Endothelial cell of umbilical vein (primary cell): ENCODE measurements around the gene EPHA4. TPM values are rescaled to one million over a fixed set of nuclear protein-coding genes. Genes with fewer than 3 reads are reported as not detected.

Experiments used
- BruUV-seq: library from RNA; stranded (reverse); fragments of 400-500 nt; replicated peaks from 2 replicates; lab custom pipeline; 2021; lab: Mats Ljungman, UMichigan
- CTCF ChIA-PET: fragments of 300-600, 350-600 bp; sonication (Branson Sonifier 250); formaldehyde crosslinking; loops from one replicate; lab custom pipeline; 2021; ENCODE audit warnings: antibody characterized with exemption, inconsistent platforms; lab: Charles Lee
- POLR2A ChIA-PET: fragments of 300-600, 350-600 bp; sonication (Branson Sonifier 250); formaldehyde crosslinking; loops from one replicate; lab custom pipeline; 2021; ENCODE audit warnings: antibody characterized with exemption, inconsistent platforms; lab: Charles Lee
- DNase-seq: peaks from one replicate; pipeline ENCODE4 v3.0.0-alpha.2; 2011; ENCODE audit warnings: low read depth, low spot score
- FAIRE-seq: peaks from 2 replicates; lab custom pipeline; 2011; peaks lifted over from hg19 to GRCh38; lab: Jason Lieb, UNC
- H2AFZ ChIP-seq: 2 replicates; pipeline ENCODE4 v1.6.0; 2012; ENCODE audit warnings: low read depth, low read length, control low read depth, inconsistent platforms
- H3K27ac ChIP-seq: 2 replicates; pipeline ENCODE4 v1.5.1; 2011; ENCODE audit warnings: low read depth, mild to moderate bottlenecking, control low read depth, low read length, moderate library complexity; ENCODE audit not compliant: insufficient read depth
- H3K27me3 ChIP-seq, 2 experiments: 2 replicates each; pipeline versions ENCODE4 v1.6.0 to v1.6.1; 2011; ENCODE audit warnings: low read length in 2 of 2, mixed read lengths in 1 of 2; ENCODE audit not compliant: control insufficient read depth in 2 of 2, insufficient read depth in 2 of 2
- H3K36me3 ChIP-seq, 2 experiments: 2 replicates in 1 of 2; 3 replicates in 1 of 2; pipeline ENCODE4 v1.5.1; 2011; ENCODE audit warnings: low read length in 2 of 2, mild to moderate bottlenecking in 1 of 2, moderate library complexity in 1 of 2; ENCODE audit not compliant: control insufficient read depth in 2 of 2, insufficient read depth in 2 of 2; ENCODE audit errors: extremely low read depth in 1 of 2
- H3K4me1 ChIP-seq: 3 replicates; pipeline ENCODE4 v1.5.1; 2011; ENCODE audit warnings: mild to moderate bottlenecking, low read length; ENCODE audit not compliant: control insufficient read depth, insufficient read depth; ENCODE audit errors: extremely low read depth
- H3K4me2 ChIP-seq: 2 replicates; pipeline ENCODE4 v1.6.1; 2011; ENCODE audit warnings: low read length, control low read depth, mixed read lengths; ENCODE audit not compliant: insufficient read depth
- H3K4me3 ChIP-seq, 3 experiments: fragments of 200-600 bp in 1 of 3; sonication (generic), shearing (Covaris generic) in 1 of 3; replicated peaks in 1 of 3; 2 replicates each; pipeline ENCODE4 v1.5.1; 2011 to 2016; ENCODE audit warnings: control low read depth in 3 of 3, low read length in 3 of 3, mild to moderate bottlenecking in 2 of 3, inconsistent platforms in 1 of 3, low read depth in 1 of 3, moderate library complexity in 1 of 3; ENCODE audit not compliant: insufficient read depth in 1 of 3
- H3K79me2 ChIP-seq: 2 replicates; pipeline ENCODE4 v1.6.0; 2012; ENCODE audit warnings: low read length, inconsistent platforms; ENCODE audit not compliant: control insufficient read depth, insufficient read depth
- H3K9ac ChIP-seq: replicated peaks from 2 replicates; pipeline ENCODE3; 2011; ENCODE audit warnings: low read length, control low read depth; ENCODE audit not compliant: insufficient read depth; ENCODE audit errors: extremely low read depth
- H3K9me1 ChIP-seq: replicated peaks from 3 replicates; pipeline ENCODE4 v1.6.0; 2011; ENCODE audit warnings: mild to moderate bottlenecking, low read length; ENCODE audit not compliant: control insufficient read depth, insufficient read depth; ENCODE audit errors: extremely low read depth
- H3K9me3 ChIP-seq: replicated peaks from 2 replicates; pipeline ENCODE4 v1.5.1; 2012; ENCODE audit warnings: low read length, inconsistent platforms; ENCODE audit not compliant: control insufficient read depth, insufficient read depth
- H4K20me1 ChIP-seq: replicated peaks from 2 replicates; pipeline ENCODE3; 2011; ENCODE audit warnings: mild to moderate bottlenecking, low read length; ENCODE audit not compliant: control insufficient read depth, insufficient read depth; ENCODE audit errors: extremely low read depth
- CTCF ChIP-seq, 2 donors: IDR thresholded peaks; 1 replicate in 1 of 2; 2 replicates in 1 of 2; pipeline ENCODE4 v1.5.1; 2011; ENCODE audit warnings: low read length in 2 of 2, mild to moderate bottlenecking in 2 of 2, moderate library complexity in 2 of 2, control low read depth in 1 of 2, inconsistent platforms in 1 of 2, low read depth in 1 of 2; ENCODE audit not compliant: insufficient read depth in 1 of 2; ENCODE audit errors: extremely low read depth in 1 of 2
- FOS ChIP-seq: IDR thresholded peaks from 2 replicates; pipeline ENCODE4 v1.6.1; 2011; ENCODE audit warnings: mild to moderate bottlenecking, low read length, moderate library complexity, borderline replicate concordance; ENCODE audit not compliant: insufficient read depth
- GATA2 ChIP-seq: IDR thresholded peaks from 2 replicates; pipeline ENCODE4 v1.7.0; 2011; ENCODE audit warnings: low read depth, mild to moderate bottlenecking, moderate library complexity, mixed read lengths, low read length; ENCODE audit not compliant: insufficient read length, insufficient read depth
- JUN ChIP-seq: IDR thresholded peaks from 2 replicates; pipeline ENCODE4 v1.6.1; 2011; ENCODE audit warnings: borderline replicate concordance, low read depth; ENCODE audit not compliant: insufficient read length, insufficient read depth
- MAX ChIP-seq: IDR thresholded peaks from 2 replicates; pipeline ENCODE4 v1.6.1; 2011; ENCODE audit not compliant: insufficient read depth, insufficient read length
- MYC ChIP-seq: IDR thresholded peaks from one replicate; pipeline ENCODE4 v1.6.1; 2011; ENCODE audit warnings: mild to moderate bottlenecking, low read depth, low read length
- POLR2A ChIP-seq: IDR thresholded peaks from 2 replicates; pipeline ENCODE4 v1.6.1; 2012; ENCODE audit warnings: low read depth, mild to moderate bottlenecking, control low read depth, low read length
- POLR2AphosphoS5 ChIP-seq: IDR thresholded peaks from 2 replicates; pipeline ENCODE4 v1.6.1; 2012; ENCODE audit warnings: low read depth, mild to moderate bottlenecking, control low read depth, low read length, moderate library complexity; ENCODE audit not compliant: insufficient read depth
- dilution Hi-C: fragments of 300-500 bp; cut with MboI; formaldehyde crosslinking; loops from one replicate; pipeline ENCODE4 v1.15.0; 2019; ENCODE audit warnings: low sequenced_read_pairs; ENCODE audit not compliant: extremely low pct_ligation_motif_present
- intact Hi-C: fragments of 100-400 bp; cut with micrococcal nuclease; formaldehyde crosslinking; loops from one replicate; pipeline ENCODE4 v1.10.0; 2022
- polyA plus RNA-seq, 4 experiments: library from polyadenylated mRNA; depleted of rRNA in 3 of 4; stranded (reverse) in 3 of 4; unstranded in 1 of 4; fragments of >200 nt; gene quantifications; 2 replicates each; pipeline versions ENCODE4 v1.2.1 to v1.2.3, GENCODE V29; 2011 to 2012; ENCODE audit warnings: missing spikeins in 1 of 4
- total RNA-seq: library from RNA; stranded (reverse); gene quantifications from 2 replicates; pipeline ENCODE4 v1.2.3, GENCODE V29; 2021

The EPHA4 gene
- total and polyA plus RNA-seq, 2 donors (not counting 3 experiments of a cell fraction or from before 2014, with no cell fraction given), result 11.9 to 19.8 TPM

- BruUV-seq, result no TSS peak
- Histone ChIP-seq H4K20me1 (no peaks in the 10 kb centered on the region), H3K9me1 (no peaks in the 10 kb centered on the region), H3K4me2 (peak overlapping the region; percentile 88), H3K27ac (no peak overlapping the region), H3K79me2 (peaks cover 10% of the 10 kb centered on the region), H2AFZ (peak overlapping the region; percentile 94), H3K9ac (no peak overlapping the region), H3K36me3 (no peaks in the 10 kb centered on the region), H3K4me3 (peak overlapping the region in 2 of 3 experiments; percentile 47 to 68), H3K9me3 (no peaks in the 10 kb centered on the region), H3K4me1 (peaks cover 10% of the 10 kb centered on the region), H3K27me3 (peaks cover 3 to 8% of the 10 kb centered on the region in 2 experiments)
- FAIRE-seq (no peak), DNase-seq (peak; percentile 52)
- POLR2A ChIA-PET, result no interaction called here
- CTCF ChIA-PET, result interaction anchor here (0.7 to 4.5 kb wide), 27 partner anchors 9 to 1929 kb away, joined by 3 to 87 read pairs (median 4); no protein-coding TSS in a partner anchor
- intact Hi-C loops (loop anchor here (5.0 to 10.0 kb wide), 3 partner anchors 187 to 487 kb away; no protein-coding TSS in a partner anchor), dilution Hi-C loops (no loop called here)
- TF ChIP-seq MYC (no peak), FOS (no peak), MAX (no peak), GATA2 (no peak), POLR2A (no peak), JUN (no peak), CTCF (IDR thresholded peaks at IDR 0.05; ENCODE audit: extremely low read depth in 1 of 2, insufficient read depth in 1 of 2, low read depth in 1 of 2, low read length in 2 of 2) (no peak), POLR2AphosphoS5 (no peak)
These were observed 2.1 kb upstream of the EPHA4 start for GRCh38 chr2:221574231-221574570.
